Parathyroid adenoma (tissue), 2 donors: ENCODE measurements around the gene UNC5A.
A peak's percentile ranks its signal among the peaks of the same experiment; 100 is the strongest.

ENCODE experiments used
- H2AFZ ChIP-seq: fragments of 300-600 bp; sonication (generic); one replicate; pipeline ENCODE4 v1.7.0; 2017; ENCODE audit warnings: antibody characterized with exemption, mild to moderate bottlenecking
- H3K27ac ChIP-seq: fragments of 300-600 bp; sonication (generic); one replicate; pipeline ENCODE4 v1.7.0; 2017
- H3K27me3 ChIP-seq: fragments of 300-600 bp; sonication (generic); one replicate; pipeline ENCODE4 v1.7.0; 2017; ENCODE audit warnings: low read length; ENCODE audit not compliant: control insufficient read depth, insufficient read depth
- H3K36me3 ChIP-seq: fragments of 300-600 bp; sonication (generic); one replicate; pipeline ENCODE4 v1.7.0; 2017; ENCODE audit warnings: low read length; ENCODE audit not compliant: control insufficient read depth, insufficient read depth
- H3K4me1 ChIP-seq: fragments of 300-600 bp; sonication (generic); one replicate; pipeline ENCODE4 v1.7.0; 2017; ENCODE audit warnings: control low read depth
- H3K4me2 ChIP-seq: fragments of 300-600 bp; sonication (generic); one replicate; pipeline ENCODE4 v1.7.0; 2017; ENCODE audit warnings: low read length
- H3K4me3 ChIP-seq: fragments of 300-600 bp; sonication (generic); one replicate; pipeline ENCODE4 v1.7.0; 2017; ENCODE audit warnings: low read depth, low read length
- H3K79me2 ChIP-seq: fragments of 300-600 bp; sonication (generic); one replicate; pipeline ENCODE4 v1.7.0; 2017; ENCODE audit warnings: control low read depth
- H3K9ac ChIP-seq: fragments of 300-600 bp; sonication (generic); one replicate; pipeline ENCODE4 v1.7.0; 2017; ENCODE audit warnings: mild to moderate bottlenecking
- H3K9me3 ChIP-seq: fragments of 300-600 bp; sonication (generic); one replicate; pipeline ENCODE4 v1.7.0; 2017; ENCODE audit warnings: low read length; ENCODE audit not compliant: control insufficient read depth
- CTCF ChIP-seq: fragments of 300-600 bp; sonication (generic); IDR thresholded peaks from one replicate; pipeline ENCODE4 v1.7.0; 2017; ENCODE audit warnings: antibody characterized with exemption, mild to moderate bottlenecking
- donor health status: primary hyperparathyroidism.

The UNC5A gene

GRCh38 chr5:176847148-176847547 lies 36.8 kb downstream of the UNC5A start:
- TF ChIP-seq CTCF: no peak
- no peaks in the 10 kb centered on the region for H3K36me3 ChIP-seq
- H3K9me3 ChIP-seq: no peaks in the 10 kb centered on the region
- no peak overlapping the region for H3K4me2 ChIP-seq
- no peak overlapping the region for H3K4me3 ChIP-seq
- H2AFZ ChIP-seq: peak overlapping the region; percentile 87
- H3K27ac ChIP-seq: peak overlapping the region; percentile 89
- no peak overlapping the region for H3K9ac ChIP-seq
- H3K27me3 ChIP-seq: peaks cover 9% of the 10 kb centered on the region
- peaks cover 38% of the 10 kb centered on the region for H3K4me1 ChIP-seq
- H3K79me2 ChIP-seq: peaks cover 2% of the 10 kb centered on the region

- Histone ChIP-seq H3K27me3 (peaks cover 9% of the 10 kb centered on the region), H3K9ac (no peak overlapping the region)
- TF ChIP-seq CTCF: no peak
Observed at GRCh38 chr5:176847726-176848290, 37.4 kb downstream of the UNC5A start.

GRCh38 chr5:176848651-176849050 lies 38.3 kb downstream of the UNC5A start:
- Histone ChIP-seq H3K9ac (no peak overlapping the region), H3K27me3 (peaks cover 9% of the 10 kb centered on the region), H3K27ac (no peak overlapping the region), H2AFZ (no peak overlapping the region), H3K9me3 (no peaks in the 10 kb centered on the region), H3K4me3 (no peak overlapping the region), H3K36me3 (no peaks in the 10 kb centered on the region), H3K79me2 (peaks cover 2% of the 10 kb centered on the region), H3K4me2 (no peak overlapping the region), H3K4me1 (peaks cover 49% of the 10 kb centered on the region)
- TF ChIP-seq CTCF: no peak

More at GRCh38 chr5:176847726-176848290, 37.4 kb downstream of the UNC5A start:
- no peak overlapping the region for H3K27ac ChIP-seq
- H3K79me2 ChIP-seq: peaks cover 2% of the 10 kb centered on the region
- no peaks in the 10 kb centered on the region for H3K9me3 ChIP-seq
- H3K4me1 ChIP-seq: peaks cover 44% of the 10 kb centered on the region
- H2AFZ ChIP-seq: no peak overlapping the region
- no peak overlapping the region for H3K4me2 ChIP-seq
- H3K4me3 ChIP-seq: no peak overlapping the region
- H3K36me3 ChIP-seq: no peaks in the 10 kb centered on the region

- H3K36me3 ChIP-seq: no peaks in the 10 kb centered on the region
- no peak overlapping the region for H3K9ac ChIP-seq
- no peak overlapping the region for H3K4me2 ChIP-seq
- H3K4me3 ChIP-seq: no peak overlapping the region
- no peak for TF ChIP-seq CTCF
- H3K27me3 ChIP-seq: peaks cover 9% of the 10 kb centered on the region
- H3K27ac ChIP-seq: no peak overlapping the region
- no peak overlapping the region for H2AFZ ChIP-seq
- H3K4me1 ChIP-seq: peaks cover 41% of the 10 kb centered on the region
- H3K79me2 ChIP-seq: peaks cover 2% of the 10 kb centered on the region
- no peaks in the 10 kb centered on the region for H3K9me3 ChIP-seq
Observed at GRCh38 chr5:176849611-176850227, 39.4 kb downstream of the UNC5A start.
